Measurements from ENCODE around the gene NOTCH2.

DNA sequence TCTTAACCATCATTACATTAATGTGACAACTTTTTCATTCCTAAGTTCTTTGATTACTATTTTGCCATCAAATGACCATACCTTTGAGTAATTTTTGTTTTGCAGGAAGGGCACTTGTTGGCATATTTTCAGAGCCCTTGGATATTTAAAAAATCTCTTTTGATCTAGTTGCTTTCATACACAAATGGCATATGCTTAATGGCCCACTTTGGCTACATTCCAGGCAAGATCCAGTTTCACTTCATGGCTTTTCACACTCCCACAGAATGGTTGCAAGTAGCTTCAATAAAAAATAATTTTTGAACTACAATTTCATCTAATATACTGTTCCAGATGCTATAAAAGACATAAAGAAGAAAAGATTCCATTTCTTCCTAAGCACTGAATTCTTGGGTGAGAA is 191.3 kb downstream of the NOTCH2 start:
- TF ChIP-seq, protein P1, sequence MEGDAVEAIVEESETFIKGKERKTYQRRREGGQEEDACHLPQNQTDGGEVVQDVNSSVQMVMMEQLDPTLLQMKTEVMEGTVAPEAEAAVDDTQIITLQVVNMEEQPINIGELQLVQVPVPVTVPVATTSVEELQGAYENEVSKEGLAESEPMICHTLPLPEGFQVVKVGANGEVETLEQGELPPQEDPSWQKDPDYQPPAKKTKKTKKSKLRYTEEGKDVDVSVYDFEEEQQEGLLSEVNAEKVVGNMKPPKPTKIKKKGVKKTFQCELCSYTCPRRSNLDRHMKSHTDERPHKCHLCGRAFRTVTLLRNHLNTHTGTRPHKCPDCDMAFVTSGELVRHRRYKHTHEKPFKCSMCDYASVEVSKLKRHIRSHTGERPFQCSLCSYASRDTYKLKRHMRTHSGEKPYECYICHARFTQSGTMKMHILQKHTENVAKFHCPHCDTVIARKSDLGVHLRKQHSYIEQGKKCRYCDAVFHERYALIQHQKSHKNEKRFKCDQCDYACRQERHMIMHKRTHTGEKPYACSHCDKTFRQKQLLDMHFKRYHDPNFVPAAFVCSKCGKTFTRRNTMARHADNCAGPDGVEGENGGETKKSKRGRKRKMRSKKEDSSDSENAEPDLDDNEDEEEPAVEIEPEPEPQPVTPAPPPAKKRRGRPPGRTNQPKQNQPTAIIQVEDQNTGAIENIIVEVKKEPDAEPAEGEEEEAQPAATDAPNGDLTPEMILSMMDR (IDR thresholded peaks at IDR 0.05) = no peak
- no peak for TF ChIP-seq EZH2 (IDR thresholded peaks at IDR 0.05; ENCODE audit: borderline replicate concordance, insufficient read depth, low read depth, low read length, poor library complexity, severe bottlenecking)
